Measurements from ENCODE around the gene DIS3L2.
"Not testable (repeated sequence)": the region's sequence is repeated elsewhere in the genome, so short reads cannot be mapped to it uniquely, and the experiment has no call there.

The DIS3L2 gene

GRCh38 chr2:232075080-232075479 lies 113.6 kb downstream of the DIS3L2 start:
- FAIRE-seq = no peak

- FAIRE-seq = no peak
These were observed 114.3 kb downstream of the DIS3L2 start for GRCh38 chr2:232075859-232076258.

- no peak for FAIRE-seq
These were observed 114.8 kb downstream of the DIS3L2 start for GRCh38 chr2:232076272-232076671.

GRCh38 chr2:232076736-232077135 lies 115.2 kb downstream of the DIS3L2 start:
- no peak for FAIRE-seq

- no peak for FAIRE-seq
These were observed 123.7 kb downstream of the DIS3L2 start for GRCh38 chr2:232085164-232085563.

- no peak for FAIRE-seq
These were observed 124.4 kb downstream of the DIS3L2 start for GRCh38 chr2:232085826-232086425.

GRCh38 chr2:232088771-232089170 lies 127.3 kb downstream of the DIS3L2 start:
- no peak for FAIRE-seq

- no peak for FAIRE-seq
These were observed 132.7 kb downstream of the DIS3L2 start for GRCh38 chr2:232094201-232094600.

- no peak for FAIRE-seq
These were observed 133.4 kb downstream of the DIS3L2 start for GRCh38 chr2:232094883-232095282.

- FAIRE-seq = no peak
These were observed 135.7 kb downstream of the DIS3L2 start for GRCh38 chr2:232097260-232097659.

GRCh38 chr2:232097758-232098157 lies 136.2 kb downstream of the DIS3L2 start:
- no peak for FAIRE-seq

- FAIRE-seq = no peak
These were observed 140.9 kb downstream of the DIS3L2 start for GRCh38 chr2:232102380-232102779.

- FAIRE-seq = no peak
These were observed 141.7 kb downstream of the DIS3L2 start for GRCh38 chr2:232103140-232103737.

GRCh38 chr2:232104076-232104646 lies 142.6 kb downstream of the DIS3L2 start:
- FAIRE-seq = no peak

GRCh38 chr2:232111551-232111950 lies 150.0 kb downstream of the DIS3L2 start:
- FAIRE-seq = no peak

GRCh38 chr2:232113821-232114220 lies 152.3 kb downstream of the DIS3L2 start:
- no peak for FAIRE-seq

- FAIRE-seq = not testable (repeated sequence)
These were observed 154.3 kb downstream of the DIS3L2 start for GRCh38 chr2:232115728-232116361.

GRCh38 chr2:232116852-232117251 lies 155.3 kb downstream of the DIS3L2 start:
- FAIRE-seq = no peak

GRCh38 chr2:232117413-232117812 lies 155.9 kb downstream of the DIS3L2 start:
- no peak for FAIRE-seq

- no peak for FAIRE-seq
These were observed 159.4 kb downstream of the DIS3L2 start for GRCh38 chr2:232120911-232121310.

- peak; percentile 46 for FAIRE-seq
These were observed 162.8 kb downstream of the DIS3L2 start for GRCh38 chr2:232124309-232124708.

- no peak for FAIRE-seq
These were observed 165.0 kb downstream of the DIS3L2 start for GRCh38 chr2:232126301-232127099.

GRCh38 chr2:232129483-232129882 lies 168.0 kb downstream of the DIS3L2 start:
- FAIRE-seq = no peak
